GM19035 (cell line): Measurements from ENCODE around the gene PRRX1.

Experiments used
- ATAC-seq: cut with Tn5 transposase; IDR thresholded peaks from one replicate; pipeline ENCODE4 v1.9.1; 2021; ENCODE audit not compliant: unreplicated experiment

The PRRX1 gene

GRCh38 chr1:170691258-170691657 lies 27.3 kb downstream of the PRRX1 start:
- ATAC-seq: no peak

- no peak for ATAC-seq
Measured at GRCh38 chr1:170692866-170693575, 29.1 kb downstream of the PRRX1 start.

GRCh38 chr1:170694172-170694926 lies 30.4 kb downstream of the PRRX1 start:
- ATAC-seq: no peak

GRCh38 chr1:170695955-170696590 lies 32.1 kb downstream of the PRRX1 start:
- no peak for ATAC-seq

GRCh38 chr1:170696591-170697290 lies 32.8 kb downstream of the PRRX1 start:
- ATAC-seq: no peak

- no peak for ATAC-seq
Measured at GRCh38 chr1:170697316-170697715, 33.4 kb downstream of the PRRX1 start.

- no peak for ATAC-seq
Measured at GRCh38 chr1:170698301-170699275, 34.7 kb downstream of the PRRX1 start.

GRCh38 chr1:170699696-170700095 lies 35.8 kb downstream of the PRRX1 start:
- no peak for ATAC-seq

GRCh38 chr1:170700842-170701615 lies 37.1 kb downstream of the PRRX1 start:
- no peak for ATAC-seq

- ATAC-seq: no peak
Measured at GRCh38 chr1:170701962-170702361, 38.0 kb downstream of the PRRX1 start.

GRCh38 chr1:170703591-170703990 lies 39.7 kb downstream of the PRRX1 start:
- ATAC-seq: no peak

GRCh38 chr1:170704256-170704655 lies 40.3 kb downstream of the PRRX1 start:
- no peak for ATAC-seq

- no peak for ATAC-seq
Measured at GRCh38 chr1:170705981-170706380, 42.0 kb downstream of the PRRX1 start.

GRCh38 chr1:170707117-170707516 lies 43.2 kb downstream of the PRRX1 start:
- ATAC-seq: no peak

GRCh38 chr1:170707959-170708655 lies 44.2 kb downstream of the PRRX1 start:
- ATAC-seq: no peak

GRCh38 chr1:170711682-170712081 lies 47.8 kb downstream of the PRRX1 start:
- ATAC-seq: no peak

GRCh38 chr1:170714163-170714562 lies 50.2 kb downstream of the PRRX1 start:
- ATAC-seq: no peak

- no peak for ATAC-seq
Measured at GRCh38 chr1:170714938-170715337, 51.0 kb downstream of the PRRX1 start.
